RWPE1 (cell line): ENCODE measurements around the gene SLC22A31.

Source experiments
- CTCF ChIA-PET: fragments of 350-600 bp; sonication (Branson Sonifier 250); formaldehyde crosslinking; extraction: SDS; loops from one replicate; lab custom pipeline; 2021; lab: Yijun Ruan, JAX
- POLR2A ChIA-PET: fragments of 400-600 bp; formaldehyde crosslinking; extraction: SDS; loops from one replicate; lab custom pipeline; 2020; ENCODE audit warnings: antibody characterized with exemption; ENCODE audit not compliant: low non-redundant PET; lab: Yijun Ruan, JAX
- DNase-seq: peaks from one replicate; pipeline ENCODE4 v3.0.0; 2012; ENCODE audit warnings: low spot score
- H3K27ac ChIP-seq: fragments of 450-650 bp; 2 replicates; pipeline ENCODE4 v1.5.1; 2017
- CTCF ChIP-seq: fragments of 450-650 bp; conservative IDR thresholded peaks from 2 replicates; pipeline ENCODE4 v1.5.1; 2017; ENCODE audit warnings: low read depth, mild to moderate bottlenecking

The SLC22A31 gene

DNA sequence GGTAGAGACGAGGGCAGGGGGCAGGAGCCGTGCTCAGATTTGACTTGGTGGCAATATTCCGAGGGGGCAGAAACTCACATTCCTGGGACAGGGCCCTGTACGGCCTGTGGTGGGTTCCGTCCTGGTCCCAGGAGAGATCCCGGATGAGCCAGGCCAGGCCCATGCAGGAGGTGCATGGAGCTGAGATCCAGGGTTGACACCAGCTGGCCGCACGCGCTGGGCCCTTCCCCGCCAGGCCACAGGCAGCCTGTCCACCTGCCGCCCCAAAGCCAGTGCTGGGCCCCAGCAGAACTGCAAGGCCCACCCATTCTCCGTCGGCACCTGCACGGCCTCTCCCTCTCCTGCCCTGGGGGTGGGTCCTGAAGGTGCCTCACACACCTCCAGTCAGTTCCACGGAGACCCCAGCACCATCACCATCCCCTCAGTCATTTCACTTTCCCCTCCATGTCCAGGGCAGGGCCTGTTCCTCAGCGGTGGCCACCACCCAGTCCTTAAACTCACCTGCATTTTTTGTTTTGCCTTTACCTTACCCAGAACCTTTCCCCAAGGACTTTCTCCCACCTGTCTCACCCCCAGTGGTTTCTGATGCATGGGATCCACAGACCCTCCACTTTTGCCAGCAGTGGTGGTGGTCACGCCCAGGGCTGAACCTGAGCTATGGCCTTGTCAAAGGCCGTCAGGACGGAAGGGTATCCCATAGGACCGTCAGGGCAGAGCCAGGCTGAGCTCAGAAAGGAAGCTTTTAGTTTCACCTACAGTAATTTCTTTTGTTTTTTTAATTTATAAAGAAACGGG lies 53.9 kb downstream of the SLC22A31 start:
- POLR2A ChIA-PET, result no interaction called here

More for the DNA sequence above, 53.9 kb downstream of the SLC22A31 start:
- H3K27ac ChIP-seq, result no peak overlapping the region
- TF ChIP-seq CTCF, result no peak
- CTCF ChIA-PET, result interaction anchor here (0.7 kb wide), 1 partner anchor 461 kb away, joined by 3 read pairs; no protein-coding TSS in a partner anchor
- DNase-seq, result no peak
